WTC11 (cell line): Measurements from ENCODE around the gene BRCA1.

Source experiments
- CTCF ChIP-seq: fragments of 200-600 bp; IDR thresholded peaks from 2 replicates; pipeline ENCODE4 v1.8.0; 2022; ENCODE audit warnings: antibody characterized with exemption
- ESRRA ChIP-seq: sonication (generic); formaldehyde crosslinking; IDR thresholded peaks from 2 replicates; pipeline ENCODE4 v1.8.1; 2022; ENCODE audit warnings: mild to moderate bottlenecking, missing genetic modification reagents, borderline replicate concordance
- NR2C2 ChIP-seq: sonication (generic); formaldehyde crosslinking; IDR thresholded peaks from 2 replicates; pipeline ENCODE4 v1.8.0; 2022; ENCODE audit warnings: mild to moderate bottlenecking, missing genetic modification reagents
- RELA ChIP-seq: sonication (generic); formaldehyde crosslinking; IDR thresholded peaks from 2 replicates; pipeline ENCODE4 v1.8.1; 2022; ENCODE audit warnings: missing genetic modification reagents, mild to moderate bottlenecking, borderline replicate concordance
- SP1 ChIP-seq: sonication (generic); formaldehyde crosslinking; conservative IDR thresholded peaks from 2 replicates; pipeline ENCODE4 v1.8.1; 2022; ENCODE audit warnings: missing genetic modification reagents
- ZBTB21 ChIP-seq: sonication (generic); formaldehyde crosslinking; IDR thresholded peaks from 2 replicates; pipeline ENCODE4 v1.8.1; 2023; ENCODE audit warnings: mild to moderate bottlenecking, missing genetic modification reagents, borderline replicate concordance
- ZNF121 ChIP-seq: sonication (generic); formaldehyde crosslinking; IDR thresholded peaks from 2 replicates; pipeline ENCODE4 v1.8.0; 2023; ENCODE audit warnings: missing genetic modification reagents
- TF ChIP-seq, protein P1 (sequence below): sonication (generic); formaldehyde crosslinking; IDR thresholded peaks from 2 replicates; pipeline ENCODE4 v1.8.1; 2022; ENCODE audit warnings: mild to moderate bottlenecking, moderate library complexity, missing genetic modification reagents
- TF ChIP-seq, protein P2 (sequence below): sonication (generic); formaldehyde crosslinking; IDR thresholded peaks from 2 replicates; pipeline ENCODE4 v1.8.1; 2022; ENCODE audit warnings: mild to moderate bottlenecking, missing genetic modification reagents, moderate library complexity, borderline replicate concordance
- TF ChIP-seq, protein P3 (sequence below): sonication (generic); formaldehyde crosslinking; IDR thresholded peaks from 2 replicates; pipeline ENCODE4 v1.8.1; 2023; ENCODE audit warnings: mild to moderate bottlenecking, missing genetic modification reagents, moderate library complexity
- TF ChIP-seq, protein P4 (sequence below): fragments of 250-450 bp; sonication (Bioruptor Pico); IDR thresholded peaks from 2 replicates; pipeline ENCODE4 v1.9.0; 2021; ENCODE audit warnings: moderate library complexity, mild to moderate bottlenecking, inconsistent platforms, borderline replicate concordance

- TF ChIP-seq, protein P1, sequence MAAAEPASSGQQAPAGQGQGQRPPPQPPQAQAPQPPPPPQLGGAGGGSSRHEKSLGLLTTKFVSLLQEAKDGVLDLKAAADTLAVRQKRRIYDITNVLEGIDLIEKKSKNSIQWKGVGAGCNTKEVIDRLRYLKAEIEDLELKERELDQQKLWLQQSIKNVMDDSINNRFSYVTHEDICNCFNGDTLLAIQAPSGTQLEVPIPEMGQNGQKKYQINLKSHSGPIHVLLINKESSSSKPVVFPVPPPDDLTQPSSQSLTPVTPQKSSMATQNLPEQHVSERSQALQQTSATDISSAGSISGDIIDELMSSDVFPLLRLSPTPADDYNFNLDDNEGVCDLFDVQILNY: no peak
- no peak for TF ChIP-seq CTCF
- TF ChIP-seq ZNF121: no peak
- no peak for TF ChIP-seq ESRRA (CRISPR knock-in tag)
- TF ChIP-seq, protein P2, sequence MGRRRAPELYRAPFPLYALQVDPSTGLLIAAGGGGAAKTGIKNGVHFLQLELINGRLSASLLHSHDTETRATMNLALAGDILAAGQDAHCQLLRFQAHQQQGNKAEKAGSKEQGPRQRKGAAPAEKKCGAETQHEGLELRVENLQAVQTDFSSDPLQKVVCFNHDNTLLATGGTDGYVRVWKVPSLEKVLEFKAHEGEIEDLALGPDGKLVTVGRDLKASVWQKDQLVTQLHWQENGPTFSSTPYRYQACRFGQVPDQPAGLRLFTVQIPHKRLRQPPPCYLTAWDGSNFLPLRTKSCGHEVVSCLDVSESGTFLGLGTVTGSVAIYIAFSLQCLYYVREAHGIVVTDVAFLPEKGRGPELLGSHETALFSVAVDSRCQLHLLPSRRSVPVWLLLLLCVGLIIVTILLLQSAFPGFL: no peak
- no peak for TF ChIP-seq NR2C2
- TF ChIP-seq, protein P3, sequence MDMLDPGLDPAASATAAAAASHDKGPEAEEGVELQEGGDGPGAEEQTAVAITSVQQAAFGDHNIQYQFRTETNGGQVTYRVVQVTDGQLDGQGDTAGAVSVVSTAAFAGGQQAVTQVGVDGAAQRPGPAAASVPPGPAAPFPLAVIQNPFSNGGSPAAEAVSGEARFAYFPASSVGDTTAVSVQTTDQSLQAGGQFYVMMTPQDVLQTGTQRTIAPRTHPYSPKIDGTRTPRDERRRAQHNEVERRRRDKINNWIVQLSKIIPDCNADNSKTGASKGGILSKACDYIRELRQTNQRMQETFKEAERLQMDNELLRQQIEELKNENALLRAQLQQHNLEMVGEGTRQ (CRISPR knock-in tag): no peak
- TF ChIP-seq, protein P4, sequence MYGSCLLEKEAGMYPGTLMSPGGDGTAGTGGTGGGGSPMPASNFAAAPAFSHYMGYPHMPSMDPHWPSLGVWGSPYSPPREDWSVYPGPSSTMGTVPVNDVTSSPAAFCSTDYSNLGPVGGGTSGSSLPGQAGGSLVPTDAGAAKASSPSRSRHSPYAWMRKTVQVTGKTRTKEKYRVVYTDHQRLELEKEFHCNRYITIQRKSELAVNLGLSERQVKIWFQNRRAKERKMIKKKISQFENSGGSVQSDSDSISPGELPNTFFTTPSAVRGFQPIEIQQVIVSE (CRISPR knock-in tag): no peak
- no peak for TF ChIP-seq SP1
- no peak for TF ChIP-seq RELA (CRISPR knock-in tag)
- TF ChIP-seq ZBTB21 (CRISPR knock-in tag): no peak
Observed at GRCh38 chr17:43062984-43063638, 62.1 kb downstream of the BRCA1 start.
